DND-41 (cell line): ENCODE data around the gene CLCN6.

ENCODE experiments used
- CTCF ChIP-seq: IDR thresholded peaks from 2 replicates; pipeline ENCODE4 v1.5.1; 2012; ENCODE audit warnings: borderline replicate concordance, low read length, moderate library complexity, mild to moderate bottlenecking; ENCODE audit not compliant: poor library complexity, severe bottlenecking; ENCODE audit errors: extremely low read depth
- EZH2 ChIP-seq: IDR thresholded peaks from 3 replicates; pipeline ENCODE4 v1.6.1; 2012; ENCODE audit warnings: borderline replicate concordance, low read depth, mild to moderate bottlenecking, moderate library complexity, low read length, inconsistent platforms; ENCODE audit not compliant: severe bottlenecking

- TF ChIP-seq CTCF (no peak), EZH2 (no peak)
Observed at GRCh38 chr1:11880181-11880575, 74.2 kb downstream of the CLCN6 start.
